CD4-positive, alpha-beta T cell treated with Interleukin-2 at 100 ng/mL for 4 hours (primary cell): ENCODE measurements around the gene MELTF.
"Not testable (repeated sequence)": the region's sequence is repeated elsewhere in the genome, so short reads cannot be mapped to it uniquely, and the experiment has no call there.

Source experiments
- DNase-seq: peaks from one replicate; pipeline ENCODE4 v3.0.0-alpha.2; 2020; ENCODE audit warnings: low spot score

MELTF gene

GRCh38 chr3:197029511-197030167 is at the start of gene MELTF:
TSS of gene MELTF (minus strand) at chr3:197029817. CDS start at chr3:197029702, 115 bp downstream.
- peak; percentile 66 for DNase-seq

DNA sequence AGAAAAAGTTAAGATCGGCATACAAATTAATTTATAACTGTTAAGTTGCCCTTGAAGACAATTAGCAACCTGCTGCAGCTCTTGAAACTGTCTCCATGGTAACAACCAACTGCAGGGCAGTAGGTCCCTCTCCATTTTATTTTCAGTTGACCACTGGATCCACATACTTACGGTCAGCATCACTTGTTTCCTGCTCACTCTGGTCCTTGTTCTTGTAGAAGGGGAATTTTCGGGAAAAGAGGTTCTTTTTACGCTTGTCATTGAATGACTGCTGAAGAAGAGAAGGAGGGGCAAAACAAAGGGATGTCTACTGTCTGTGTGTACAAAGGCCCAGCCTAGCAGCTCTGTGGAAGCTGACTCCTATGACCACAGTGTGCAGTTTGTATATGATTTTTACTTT is 46.8 kb upstream of the MELTF start:
- no peak for DNase-seq

DNA sequence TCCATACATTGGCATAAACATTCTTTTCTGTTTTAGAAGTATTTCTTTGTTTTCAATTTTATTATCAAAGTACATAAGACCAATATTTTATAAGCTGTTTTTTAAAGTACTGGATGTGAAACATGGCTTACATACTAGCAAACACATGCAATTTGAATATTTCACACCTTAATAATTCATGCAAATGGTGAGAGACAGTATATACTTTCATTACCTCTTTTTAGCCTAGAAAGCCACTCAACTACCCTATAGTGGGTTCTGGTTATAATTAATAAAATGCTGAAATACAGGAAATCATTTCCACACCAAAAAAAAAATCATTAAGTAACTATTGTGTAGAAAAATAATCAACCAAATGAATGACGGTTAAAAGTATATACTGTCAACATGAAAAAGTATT is 38.5 kb upstream of the MELTF start:
- DNase-seq = no peak

- no peak for DNase-seq
These were observed 35.2 kb upstream of the MELTF start for GRCh38 chr3:197064771-197065170.

DNA sequence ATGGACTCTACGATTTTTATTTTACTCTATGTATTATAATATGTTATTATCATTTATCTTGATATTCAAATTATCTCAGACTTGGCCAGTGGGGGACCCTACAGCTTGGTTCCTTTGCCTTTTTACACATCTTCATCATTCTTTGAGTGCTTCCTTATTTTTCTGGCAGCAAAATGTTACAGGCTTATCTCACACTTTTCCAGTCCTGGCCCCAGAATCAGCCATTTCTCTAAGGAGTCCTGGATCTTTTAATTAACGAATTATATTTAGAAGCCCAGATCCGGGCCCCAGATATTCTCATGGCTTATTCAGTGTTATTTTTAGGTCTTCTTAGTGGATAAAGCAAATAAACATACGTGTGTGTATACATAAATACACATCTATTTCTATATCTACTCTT is 32.8 kb upstream of the MELTF start:
- DNase-seq = no peak

DNA sequence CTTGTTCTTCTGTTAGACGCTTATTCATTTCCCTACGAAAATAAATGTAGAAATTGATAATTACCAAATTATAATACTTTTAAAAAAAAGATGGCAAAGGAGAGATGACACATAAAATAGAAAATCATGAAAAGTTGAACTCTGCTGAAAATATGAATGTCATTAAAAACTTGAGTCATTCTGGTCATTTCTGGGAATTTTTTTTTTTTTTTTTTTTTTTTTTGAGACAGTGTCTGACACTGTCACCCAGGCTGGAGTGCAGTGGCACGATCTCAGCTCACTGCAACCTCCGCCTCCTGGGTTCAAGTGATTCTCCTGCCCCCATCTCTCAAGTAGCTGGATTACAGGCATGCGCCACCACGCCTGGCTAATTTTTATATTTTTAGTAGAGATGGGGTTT is 22.0 kb upstream of the MELTF start:
- not testable (repeated sequence) for DNase-seq

DNA sequence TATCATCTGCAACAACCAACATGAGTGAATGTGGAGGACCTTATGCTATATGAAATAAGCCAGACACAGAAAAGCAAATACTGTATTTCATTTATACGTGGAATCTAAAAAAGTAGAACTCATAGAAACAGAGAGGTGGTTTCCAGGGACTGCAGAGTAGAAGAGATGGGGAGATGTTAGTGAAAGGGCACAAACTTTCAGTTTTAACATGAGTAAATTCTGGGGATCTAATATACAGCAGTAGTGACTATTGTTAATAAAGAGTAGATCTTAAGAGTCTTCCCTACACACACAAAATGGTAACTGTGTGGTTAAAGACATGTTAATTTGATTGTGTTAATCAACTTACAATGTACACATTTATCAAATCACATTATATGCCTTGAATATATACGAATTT is 20.9 kb upstream of the MELTF start:
- DNase-seq = no peak

DNA sequence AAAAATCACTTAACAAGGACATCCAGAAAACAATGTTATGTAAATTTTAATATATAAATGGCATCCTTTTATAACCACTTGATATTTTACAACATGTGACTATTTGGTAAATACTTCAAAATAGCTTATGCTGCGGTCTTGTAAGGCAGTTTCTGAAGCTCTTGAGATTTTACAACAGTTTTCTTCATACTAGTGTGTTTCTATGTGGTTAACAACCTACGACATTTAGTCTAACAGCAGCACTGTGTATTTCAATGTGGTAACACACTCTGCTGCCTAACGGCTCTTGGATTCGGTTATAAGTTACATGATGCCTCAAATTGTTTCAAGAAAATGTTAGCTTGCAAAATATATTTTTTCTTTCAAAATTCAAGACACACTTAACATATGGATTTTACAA is 12.9 kb upstream of the MELTF start:
- DNase-seq = no peak

- DNase-seq = no peak
These were observed 12.4 kb upstream of the MELTF start for GRCh38 chr3:197041875-197042488.

GRCh38 chr3:197040658-197041057 is 11.0 kb upstream of the MELTF start:
- DNase-seq = no peak

- no peak for DNase-seq
These were observed 9.3 kb upstream of the MELTF start for GRCh38 chr3:197038679-197039462.

- DNase-seq = no peak
These were observed 6.0 kb upstream of the MELTF start for GRCh38 chr3:197035577-197035976.

DNA sequence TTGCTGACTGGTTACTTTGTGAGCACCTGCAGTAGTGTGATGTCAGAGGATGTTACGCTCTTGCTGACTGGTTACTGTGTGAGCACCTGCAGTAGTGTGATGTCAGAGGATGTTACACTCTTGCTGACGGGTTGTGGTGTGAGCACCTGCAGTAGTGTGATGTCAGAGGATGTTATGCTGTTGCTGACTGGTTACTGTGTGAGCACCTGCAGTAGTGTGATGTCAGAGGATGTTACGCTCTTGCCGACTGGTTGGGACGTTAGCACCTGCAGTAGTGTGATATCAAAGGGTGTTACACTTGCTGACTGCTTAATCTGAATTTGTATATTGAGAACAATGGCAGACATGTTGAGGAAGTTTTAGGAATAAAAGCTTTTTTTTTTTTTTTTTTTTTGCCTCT is 5.2 kb upstream of the MELTF start:
- DNase-seq = not testable (repeated sequence)

- not testable (repeated sequence) for DNase-seq
These were observed 4.1 kb upstream of the MELTF start for GRCh38 chr3:197033764-197034163.

DNA sequence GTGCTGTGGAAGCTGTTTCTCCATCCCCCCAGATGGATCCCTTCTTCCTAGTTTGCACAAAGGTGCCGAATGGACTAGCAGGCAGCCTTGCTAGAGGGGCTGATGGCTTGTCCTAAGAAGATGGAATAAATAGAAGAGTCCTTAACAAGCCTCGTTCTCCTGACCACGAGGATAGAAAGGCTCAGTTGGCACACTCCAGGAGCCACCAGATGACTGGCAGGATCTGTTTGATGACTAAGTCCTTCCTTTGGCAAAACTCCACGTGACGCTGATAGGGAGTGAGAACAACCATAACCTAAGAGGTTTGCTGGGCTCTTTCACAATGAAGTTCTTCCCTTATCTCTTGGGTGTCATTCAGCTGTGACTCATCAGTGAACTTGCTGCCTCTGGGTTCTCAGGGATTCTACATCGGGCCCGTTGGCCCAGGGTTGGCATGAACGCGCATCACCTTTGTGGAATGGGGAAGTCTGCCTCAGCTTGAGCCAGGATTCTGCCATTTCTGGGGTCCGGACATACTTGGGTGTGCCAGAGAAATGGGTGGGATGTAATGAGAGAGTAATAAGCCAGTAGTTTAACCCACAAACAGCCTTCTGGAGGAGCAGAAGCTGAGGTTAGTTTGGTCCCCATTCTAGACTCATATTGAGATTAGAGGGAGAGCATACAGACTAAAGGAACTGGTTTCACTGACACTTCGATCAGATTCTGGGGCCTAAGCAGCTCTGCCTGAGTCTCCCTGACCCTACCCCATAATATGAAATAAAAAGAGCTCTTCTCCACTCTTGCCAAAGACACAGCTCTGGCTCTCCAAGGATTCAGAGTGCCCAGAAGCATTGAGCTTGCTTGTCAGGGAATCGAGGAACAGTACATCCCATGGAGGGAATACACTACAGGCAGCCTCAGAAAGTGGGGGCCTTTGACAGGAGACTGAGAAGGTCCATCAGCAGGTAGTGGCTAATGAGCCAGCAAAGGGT is 2.0 kb upstream of the MELTF start:
- DNase-seq = peak; percentile 10

GRCh38 chr3:197030379-197031314 is 1.0 kb upstream of the MELTF start:
- DNase-seq = no peak

- DNase-seq = no peak
These were observed 698 bp downstream of the MELTF start for GRCh38 chr3:197028728-197029510.

DNA sequence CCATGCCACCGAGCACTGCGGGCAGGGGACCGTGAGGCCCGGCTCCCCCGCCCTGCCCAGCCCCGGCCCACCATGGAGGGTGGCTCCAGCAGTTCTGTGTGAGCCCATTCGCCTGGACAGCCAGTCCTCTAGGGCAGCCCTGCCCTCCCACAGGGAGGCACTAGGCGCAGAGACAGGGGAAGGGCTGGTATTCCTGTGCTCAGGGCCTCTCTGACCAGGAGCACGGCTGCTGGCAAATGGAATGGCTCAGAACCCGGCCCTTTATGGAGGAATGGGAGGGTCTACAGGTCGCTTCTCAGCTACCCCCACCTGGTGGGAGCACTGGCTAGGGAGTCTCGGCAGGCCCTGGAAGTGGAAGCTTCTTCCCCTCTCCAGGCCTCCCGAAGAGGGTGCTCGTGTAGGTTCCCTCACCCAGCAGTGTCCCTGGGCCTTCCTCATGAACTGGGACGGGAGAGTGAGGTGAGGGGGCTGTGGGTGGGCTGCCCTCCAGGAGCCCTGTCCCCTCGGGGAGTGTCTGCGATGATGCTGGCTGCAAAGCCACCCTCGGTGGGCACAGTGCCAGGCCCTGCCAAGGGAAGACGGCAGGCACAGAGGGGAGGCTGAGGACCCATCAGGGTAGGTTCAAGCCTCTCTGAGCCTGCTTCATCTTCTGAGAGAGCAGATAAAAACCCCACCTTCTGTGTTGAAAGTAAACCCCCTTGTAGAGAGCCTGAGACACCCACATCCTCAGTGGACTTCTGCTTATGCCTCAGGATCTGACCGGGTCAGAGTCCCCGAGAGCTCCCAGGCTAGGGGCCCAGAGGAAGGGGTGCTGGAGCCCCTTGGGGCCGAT is 1.5 kb downstream of the MELTF start:
- DNase-seq = no peak
